K562 (cell line): ENCODE data around the gene TMEM217. TPM values are rescaled to one million over a fixed set of nuclear protein-coding genes. Genes with fewer than 3 reads are reported as not detected.
A peak's percentile ranks its signal among the peaks of the same experiment; 100 is the strongest.

Experiments used
- BCL6 ChIP-seq: fragments of 250-450 bp; sonication (Bioruptor Pico); IDR thresholded peaks from 2 replicates; pipeline ENCODE4 v1.4.0; 2020
- CBFB ChIP-seq: sonication (generic); formaldehyde crosslinking; IDR thresholded peaks from 2 replicates; pipeline ENCODE4 v1.4.0; 2020; ENCODE audit warnings: mild to moderate bottlenecking, missing genetic modification reagents
- CBX5 ChIP-seq: IDR thresholded peaks from 2 replicates; pipeline ENCODE4 v1.6.1; 2014; ENCODE audit warnings: low read depth, borderline replicate concordance
- CHD4 ChIP-seq: fragments of 200-600 bp; sonication (generic); IDR thresholded peaks from 3 replicates; pipeline ENCODE4 v1.6.1; 2012; ENCODE audit warnings: low read depth, mild to moderate bottlenecking, mixed read lengths, low read length, inconsistent platforms; ENCODE audit not compliant: insufficient read depth, insufficient replicate concordance, poor library complexity, severe bottlenecking
- EHMT2 ChIP-seq: fragments of 450-650 bp; IDR thresholded peaks from 2 replicates; pipeline ENCODE4 v1.6.1; 2018; ENCODE audit warnings: antibody characterized with exemption
- NFRKB ChIP-seq: fragments of 450-650 bp; IDR thresholded peaks from 2 replicates; pipeline ENCODE4 v1.6.1; 2016; ENCODE audit warnings: low read depth
- NR0B1 ChIP-seq: fragments of 450-650 bp; IDR thresholded peaks from one replicate; pipeline ENCODE4 v1.6.1; 2018; ENCODE audit warnings: mild to moderate bottlenecking, moderate library complexity; ENCODE audit not compliant: partially characterized antibody
- RERE ChIP-seq: sonication (generic); formaldehyde crosslinking; IDR thresholded peaks from 2 replicates; pipeline ENCODE4 v1.8.0; 2023; ENCODE audit warnings: missing genetic modification reagents, mild to moderate bottlenecking, borderline replicate concordance
- RFX1 ChIP-seq: fragments of 450-650 bp; IDR thresholded peaks from 2 replicates; pipeline ENCODE4 v1.6.1; 2016; ENCODE audit warnings: mild to moderate bottlenecking, moderate library complexity
- TEAD2 ChIP-seq: fragments of 450-650 bp; IDR thresholded peaks from 2 replicates; pipeline ENCODE4 v1.6.1; 2016; ENCODE audit warnings: missing genetic modification characterization, control low read depth, missing compliant biosample characterization
- TFAP4 ChIP-seq: sonication (generic); formaldehyde crosslinking; IDR thresholded peaks from 2 replicates; pipeline ENCODE4 v1.8.0; 2022; ENCODE audit warnings: missing genetic modification reagents, mild to moderate bottlenecking, moderate library complexity, borderline replicate concordance
- ZBTB26 ChIP-seq: fragments of 450-650 bp; formaldehyde crosslinking; IDR thresholded peaks from 2 replicates; pipeline ENCODE4 v1.4.0; 2022; ENCODE audit warnings: missing genetic modification characterization
- ZBTB8A ChIP-seq: fragments of 450-650 bp; IDR thresholded peaks from 2 replicates; pipeline ENCODE4 v1.6.1; 2018; ENCODE audit warnings: mild to moderate bottlenecking, moderate library complexity; ENCODE audit not compliant: partially characterized antibody
- ZFP1 ChIP-seq: fragments of 450-650 bp; formaldehyde crosslinking; IDR thresholded peaks from 2 replicates; pipeline ENCODE4 v1.4.0; 2020; ENCODE audit warnings: mild to moderate bottlenecking, mixed read lengths
- ZFP91 ChIP-seq: sonication (generic); formaldehyde crosslinking; IDR thresholded peaks from 2 replicates; pipeline ENCODE4 v1.8.0; 2022; ENCODE audit warnings: mild to moderate bottlenecking, missing genetic modification reagents
- ZKSCAN1 ChIP-seq: fragments of 150-350 bp; IDR thresholded peaks from 2 replicates; pipeline ENCODE4 v1.6.1; 2016; ENCODE audit warnings: low read depth, low read length
- ZNF133 ChIP-seq: fragments of 250-450 bp; sonication (Bioruptor Pico); IDR thresholded peaks from 2 replicates; pipeline ENCODE4 v1.4.0; 2020; ENCODE audit warnings: mild to moderate bottlenecking
- ZZZ3 ChIP-seq: fragments of 450-650 bp; IDR thresholded peaks from 2 replicates; pipeline ENCODE4 v1.6.1; 2016; ENCODE audit warnings: antibody characterized with exemption, mild to moderate bottlenecking, moderate library complexity
- polyA plus RNA-seq, 8 experiments: library from polyadenylated mRNA; depleted of rRNA in 4 of 8; stranded (reverse) in 5 of 8; unstranded in 3 of 8; fragments of >200 nt; fragmentation: Nextera tagmentation in 2 of 8; fragmentation: Illumina TruSeq in 1 of 8; extraction: Ambion mirVana in 2 of 8; extraction: Trizol in 1 of 8; gene quantifications; 2 replicates each; pipeline versions ENCODE4 v1.2.1 to v1.2.3, GENCODE V29; 2011 to 2014; ENCODE audit warnings: inconsistent platforms in 1 of 8, missing spikeins in 1 of 8
- total RNA-seq, 7 experiments: library from RNA; depleted of rRNA in 6 of 7; stranded (reverse); fragments of >200 nt in 6 of 7; fragmentation: Illumina TruSeq in 2 of 7; extraction: Trizol in 2 of 7; gene quantifications; 2 replicates each; pipeline versions ENCODE4 v1.2.1 to v1.2.3, GENCODE V29; 2011 to 2021; ENCODE audit warnings: low replicate concordance in 1 of 7

Gene TMEM217
- total and polyA plus RNA-seq, 9 of the 15 experiments (the other 6 are each of a cell fraction or from before 2014, with no cell fraction given), result 1.3 to 8.0 (median 1.9) TPM

- TF ChIP-seq RFX1 (no peak), BCL6 (no peak), CBFB (CRISPR knock-in tag) (no peak), NR0B1 (no peak), ZZZ3 (peak; percentile 71; the same call in 1 of the 2 replicates), NFRKB (peak; percentile 96), EHMT2 (peak; percentile 91), TEAD2 (no peak), CBX5 (no peak), ZNF133 (no peak), RERE (CRISPR knock-in tag) (no peak), ZFP91 (CRISPR knock-in tag) (no peak), ZBTB26 (peak; percentile 82; the same call in 1 of the 2 replicates), ZFP1 (no peak), CHD4 (no peak), TFAP4 (CRISPR knock-in tag) (no peak), ZKSCAN1 (no peak), ZBTB8A (no peak)
These were observed 53.8 kb downstream of the TMEM217 start (continued) for GRCh38 chr6:37204014-37204751.
